Glutamatergic neuron (in vitro differentiated cells): ENCODE measurements around the gene GNAQ. TPM values are rescaled to one million over a fixed set of nuclear protein-coding genes. Genes with fewer than 3 reads are reported as not detected.

Experiments
- DNase-seq: peaks from one replicate; pipeline ENCODE4 v3.0.0; 2022
- H3K27ac Mint-ChIP-seq: one replicate; pipeline ENCODE4 v1.8.0; 2020; ENCODE audit warnings: mild to moderate bottlenecking, mixed read lengths, inconsistent platforms; ENCODE audit not compliant: unreplicated experiment
- H3K27me3 Mint-ChIP-seq: one replicate; pipeline ENCODE4 v1.8.0; 2020; ENCODE audit warnings: mild to moderate bottlenecking, moderate library complexity, mixed read lengths, inconsistent platforms; ENCODE audit not compliant: unreplicated experiment
- H3K36me3 Mint-ChIP-seq: one replicate; pipeline ENCODE4 v1.8.0; 2020; ENCODE audit warnings: mild to moderate bottlenecking, mixed read lengths, inconsistent platforms; ENCODE audit not compliant: unreplicated experiment
- H3K4me1 Mint-ChIP-seq: one replicate; pipeline ENCODE4 v1.8.0; 2020; ENCODE audit warnings: mild to moderate bottlenecking, low read depth, mixed read lengths, inconsistent platforms; ENCODE audit not compliant: unreplicated experiment
- H3K4me3 Mint-ChIP-seq: one replicate; pipeline ENCODE4 v1.8.0; 2020; ENCODE audit warnings: mild to moderate bottlenecking, mixed read lengths, inconsistent platforms; ENCODE audit not compliant: unreplicated experiment
- H3K9me3 Mint-ChIP-seq: one replicate; pipeline ENCODE4 v1.8.0; 2020; ENCODE audit warnings: mild to moderate bottlenecking, moderate library complexity, mixed read lengths, inconsistent platforms; ENCODE audit not compliant: unreplicated experiment
- CTCF ChIP-seq: fragments of 200-600 bp; sonication (generic); IDR thresholded peaks from one replicate; pipeline ENCODE4 v1.5.0; 2021; ENCODE audit not compliant: partially characterized antibody, unreplicated experiment
- total RNA-seq: library from RNA; stranded (reverse); fragmentation: NEBNext Ultra II Directional; extraction: Animal tissue kit (Norgen Biotek cat#: 25700); gene quantifications from one replicate; pipeline ENCODE4 v1.2.1, GENCODE V29; 2021; ENCODE audit not compliant: unreplicated experiment

The GNAQ gene
- total RNA-seq, 1 donor from 2014 or later: 72.8 TPM

- Mint-ChIP-seq H3K27me3 (peaks cover 1% of the 10 kb centered on the region), H3K4me1 (peaks cover 12% of the 10 kb centered on the region), H3K4me3 (no peak overlapping the region), H3K9me3 (peaks cover 4% of the 10 kb centered on the region), H3K27ac (no peak overlapping the region), H3K36me3 (no peaks in the 10 kb centered on the region)
- TF ChIP-seq CTCF: no peak
- no peak for DNase-seq
Measured at GRCh38 chr9:77965445-77966123, 66.0 kb downstream of the GNAQ start.

- Mint-ChIP-seq H3K36me3 (no peaks in the 10 kb centered on the region), H3K4me1 (peaks cover 17% of the 10 kb centered on the region), H3K27me3 (peaks cover 3% of the 10 kb centered on the region), H3K9me3 (peaks cover 4% of the 10 kb centered on the region), H3K27ac (no peak overlapping the region), H3K4me3 (no peak overlapping the region)
- no peak for DNase-seq
- no peak for TF ChIP-seq CTCF
Measured at GRCh38 chr9:77964258-77964657, 67.4 kb downstream of the GNAQ start.

GRCh38 chr9:77961541-77961940 lies 70.1 kb downstream of the GNAQ start:
- H3K9me3 Mint-ChIP-seq: peaks cover 7% of the 10 kb centered on the region
- peaks cover 3% of the 10 kb centered on the region for H3K27me3 Mint-ChIP-seq
- H3K36me3 Mint-ChIP-seq: no peaks in the 10 kb centered on the region
- DNase-seq: no peak
- H3K4me3 Mint-ChIP-seq: no peak overlapping the region
- TF ChIP-seq CTCF: no peak
- H3K4me1 Mint-ChIP-seq: peaks cover 20% of the 10 kb centered on the region
- H3K27ac Mint-ChIP-seq: no peak overlapping the region

- Mint-ChIP-seq H3K27ac (no peak overlapping the region), H3K4me3 (no peak overlapping the region), H3K4me1 (peaks cover 18% of the 10 kb centered on the region)
Measured at GRCh38 chr9:77960356-77961153, 71.1 kb downstream of the GNAQ start.

More at GRCh38 chr9:77960356-77961153, 71.1 kb downstream of the GNAQ start:
- H3K9me3 Mint-ChIP-seq: peaks cover 7% of the 10 kb centered on the region
- H3K36me3 Mint-ChIP-seq: no peaks in the 10 kb centered on the region
- no peak for DNase-seq
- no peak for TF ChIP-seq CTCF
- peaks cover 3% of the 10 kb centered on the region for H3K27me3 Mint-ChIP-seq
